OCI-LY1 (cell line): ENCODE measurements around the gene CANT1.

ENCODE experiments used
- H2AFZ ChIP-seq: fragments of 200-600 bp; sonication (generic), shearing (Covaris generic); 2 replicates; pipeline ENCODE4 v1.6.0; 2014; ENCODE audit warnings: antibody characterized with exemption, mild to moderate bottlenecking, low read length
- H3F3A ChIP-seq: fragments of 200-600 bp; sonication (generic), shearing (Covaris generic); 2 replicates; pipeline ENCODE4 v1.6.0; 2014; ENCODE audit warnings: mild to moderate bottlenecking, antibody characterized with exemption, low read length, moderate library complexity; ENCODE audit not compliant: insufficient read depth
- H3K27ac ChIP-seq: fragments of 200-600 bp; sonication (generic); 2 replicates; pipeline ENCODE4 v1.5.1; 2014; ENCODE audit warnings: low read length, mixed run types, mild to moderate bottlenecking, low read depth; ENCODE audit not compliant: poor library complexity, severe bottlenecking
- H3K27me3 ChIP-seq: fragments of 200-600 bp; sonication (generic); 2 replicates; pipeline ENCODE4 v1.6.0; 2014; ENCODE audit warnings: antibody characterized with exemption, mild to moderate bottlenecking, low read length, moderate library complexity; ENCODE audit not compliant: insufficient read depth
- H3K36me3 ChIP-seq: fragments of 200-600 bp; sonication (generic); 2 replicates; pipeline ENCODE4 v1.6.1; 2014; ENCODE audit warnings: mild to moderate bottlenecking, antibody characterized with exemption, low read length, moderate library complexity, mixed read lengths; ENCODE audit not compliant: insufficient read depth
- H3K4me1 ChIP-seq: fragments of 200-600 bp; sonication (generic); 2 replicates; pipeline ENCODE4 v1.5.1; 2014; ENCODE audit warnings: mild to moderate bottlenecking, low read length, moderate library complexity; ENCODE audit not compliant: insufficient read depth, severe bottlenecking
- H3K4me2 ChIP-seq: fragments of 200-600 bp; sonication (generic), shearing (Covaris generic); 2 replicates; pipeline ENCODE4 v1.6.1; 2014; ENCODE audit warnings: low read length
- H3K4me3 ChIP-seq: fragments of 200-600 bp; sonication (generic); 2 replicates; pipeline ENCODE4 v1.5.1; 2014; ENCODE audit warnings: low read length, low read depth, mild to moderate bottlenecking, mixed read lengths; ENCODE audit not compliant: poor library complexity, severe bottlenecking
- H3K79me2 ChIP-seq: fragments of 200-600 bp; shearing (Covaris generic); 2 replicates; pipeline ENCODE4 v1.6.1; 2016; ENCODE audit warnings: mixed run types, low read length, mixed read lengths; ENCODE audit not compliant: insufficient read depth
- H3K9ac ChIP-seq: fragments of 200-600 bp; sonication (generic), shearing (Covaris generic); 2 replicates; pipeline ENCODE4 v1.6.1; 2014; ENCODE audit warnings: mild to moderate bottlenecking, low read length, mixed read lengths
- H3K9me2 ChIP-seq: fragments of 200-600 bp; sonication (generic), shearing (Covaris generic); 2 replicates; pipeline ENCODE4 v1.6.1; 2014; ENCODE audit warnings: low read depth, mild to moderate bottlenecking, low read length, mixed read lengths
- H3K9me3 ChIP-seq: fragments of 200-600 bp; shearing (Covaris generic); 2 replicates; pipeline ENCODE4 v1.6.1; 2014; ENCODE audit warnings: low read length, mixed read lengths
- H4K20me1 ChIP-seq: fragments of 200-600 bp; sonication (generic), shearing (Covaris generic); 2 replicates; pipeline ENCODE4 v1.6.0; 2016; ENCODE audit warnings: mild to moderate bottlenecking, low read length; ENCODE audit not compliant: insufficient read depth
- EZH2 ChIP-seq: fragments of 200-600 bp; sonication (generic), shearing (Covaris generic); IDR thresholded peaks from 2 replicates; pipeline ENCODE4 v1.8.0; 2017; ENCODE audit warnings: borderline replicate concordance, mixed run types, mild to moderate bottlenecking, antibody characterized with exemption, low read length, moderate library complexity, mixed read lengths
- TF ChIP-seq, protein P1 (sequence below): fragments of 200-600 bp; sonication (generic), shearing (Covaris generic); IDR thresholded peaks from 2 replicates; pipeline ENCODE4 v1.5.1; 2017; ENCODE audit warnings: mild to moderate bottlenecking, antibody characterized with exemption, low read length, moderate library complexity, mixed read lengths

The CANT1 gene

DNA sequence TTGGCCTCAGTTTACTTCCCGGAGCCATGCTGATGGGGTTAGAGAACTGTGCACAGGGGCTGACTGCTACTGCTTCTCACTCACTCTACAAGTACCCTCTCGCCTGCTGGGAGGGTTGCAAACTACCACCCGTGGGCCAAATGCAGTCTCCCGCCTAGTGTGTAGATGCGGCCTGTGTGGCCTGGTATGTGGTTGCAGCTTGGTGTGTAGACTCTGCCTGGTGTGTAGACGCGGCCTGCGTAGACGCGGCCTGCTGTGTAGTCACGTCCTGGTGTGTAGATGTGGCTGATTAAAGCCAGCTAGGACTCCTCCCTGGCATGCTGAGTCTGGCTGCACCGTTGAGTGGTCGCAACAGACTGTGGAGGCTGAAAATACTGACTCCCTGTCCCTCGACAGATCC is 7.3 kb downstream of the CANT1 start:
- H3K4me1 ChIP-seq = no peaks in the 10 kb centered on the region
- H3K4me3 ChIP-seq = no peak overlapping the region
- H3K27ac ChIP-seq = no peak overlapping the region
- H3K36me3 ChIP-seq = peaks cover 10% of the 10 kb centered on the region
- H2AFZ ChIP-seq = no peak overlapping the region
- TF ChIP-seq, protein P1, sequence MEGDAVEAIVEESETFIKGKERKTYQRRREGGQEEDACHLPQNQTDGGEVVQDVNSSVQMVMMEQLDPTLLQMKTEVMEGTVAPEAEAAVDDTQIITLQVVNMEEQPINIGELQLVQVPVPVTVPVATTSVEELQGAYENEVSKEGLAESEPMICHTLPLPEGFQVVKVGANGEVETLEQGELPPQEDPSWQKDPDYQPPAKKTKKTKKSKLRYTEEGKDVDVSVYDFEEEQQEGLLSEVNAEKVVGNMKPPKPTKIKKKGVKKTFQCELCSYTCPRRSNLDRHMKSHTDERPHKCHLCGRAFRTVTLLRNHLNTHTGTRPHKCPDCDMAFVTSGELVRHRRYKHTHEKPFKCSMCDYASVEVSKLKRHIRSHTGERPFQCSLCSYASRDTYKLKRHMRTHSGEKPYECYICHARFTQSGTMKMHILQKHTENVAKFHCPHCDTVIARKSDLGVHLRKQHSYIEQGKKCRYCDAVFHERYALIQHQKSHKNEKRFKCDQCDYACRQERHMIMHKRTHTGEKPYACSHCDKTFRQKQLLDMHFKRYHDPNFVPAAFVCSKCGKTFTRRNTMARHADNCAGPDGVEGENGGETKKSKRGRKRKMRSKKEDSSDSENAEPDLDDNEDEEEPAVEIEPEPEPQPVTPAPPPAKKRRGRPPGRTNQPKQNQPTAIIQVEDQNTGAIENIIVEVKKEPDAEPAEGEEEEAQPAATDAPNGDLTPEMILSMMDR = no peak
- TF ChIP-seq EZH2 = no peak
- no peaks in the 10 kb centered on the region for H4K20me1 ChIP-seq
- no peak overlapping the region for H3K9ac ChIP-seq
- no peaks in the 10 kb centered on the region for H3K9me2 ChIP-seq
- no peaks in the 10 kb centered on the region for H3F3A ChIP-seq
- H3K27me3 ChIP-seq = no peaks in the 10 kb centered on the region
- no peaks in the 10 kb centered on the region for H3K9me3 ChIP-seq
- no peaks in the 10 kb centered on the region for H3K79me2 ChIP-seq
- no peak overlapping the region for H3K4me2 ChIP-seq

DNA sequence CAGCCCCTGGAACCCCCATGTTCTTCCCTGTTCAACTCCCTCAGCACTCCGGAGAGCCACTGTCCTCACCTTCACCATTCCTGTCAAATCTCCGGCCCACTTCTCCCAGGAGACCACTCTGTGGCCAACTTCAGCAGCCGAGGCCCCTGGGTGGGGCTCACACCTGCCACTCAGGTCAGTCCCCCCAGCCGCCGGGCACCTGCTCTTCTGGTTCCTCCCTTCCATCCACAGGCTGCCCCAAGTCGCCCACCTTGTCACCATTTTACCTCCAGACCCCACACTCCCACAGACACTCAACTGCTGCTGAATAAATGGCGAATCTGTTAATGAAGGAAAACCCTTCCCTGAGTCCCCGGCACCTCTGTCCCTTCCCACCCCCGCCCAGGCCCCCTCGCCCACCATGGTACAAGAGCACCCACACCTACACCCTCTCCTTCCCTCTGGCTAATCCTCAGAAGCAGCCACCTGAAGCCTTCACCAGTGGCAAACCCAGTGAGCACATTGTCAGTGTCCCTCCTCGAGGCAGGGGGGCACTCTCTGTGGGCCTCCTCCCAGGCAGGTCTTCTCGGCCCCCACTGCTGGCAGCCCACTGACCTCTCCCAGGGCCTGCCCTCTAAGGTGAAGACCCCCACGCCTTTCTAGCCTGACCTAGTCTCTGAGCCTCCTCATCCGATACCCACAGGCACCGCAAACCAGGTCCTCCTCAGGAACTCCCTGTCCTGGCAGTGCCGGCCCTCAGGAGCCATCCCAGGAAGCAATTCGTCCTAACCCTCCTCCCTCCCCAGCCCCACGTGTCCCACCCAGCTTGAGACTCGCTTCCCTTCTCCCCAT is 8.2 kb downstream of the CANT1 start:
- no peaks in the 10 kb centered on the region for H3K27me3 ChIP-seq
- H3K36me3 ChIP-seq = peaks cover 17% of the 10 kb centered on the region
- no peak overlapping the region for H2AFZ ChIP-seq
- H3K9me2 ChIP-seq = no peaks in the 10 kb centered on the region
- H3K27ac ChIP-seq = no peak overlapping the region
- no peaks in the 10 kb centered on the region for H3K4me1 ChIP-seq
- no peaks in the 10 kb centered on the region for H3F3A ChIP-seq
- no peak overlapping the region for H3K4me3 ChIP-seq
- H3K9ac ChIP-seq = no peak overlapping the region
- H4K20me1 ChIP-seq = no peaks in the 10 kb centered on the region
- no peak overlapping the region for H3K4me2 ChIP-seq
- no peaks in the 10 kb centered on the region for H3K9me3 ChIP-seq
- TF ChIP-seq, protein P1 = no peak
- H3K79me2 ChIP-seq = no peaks in the 10 kb centered on the region

DNA sequence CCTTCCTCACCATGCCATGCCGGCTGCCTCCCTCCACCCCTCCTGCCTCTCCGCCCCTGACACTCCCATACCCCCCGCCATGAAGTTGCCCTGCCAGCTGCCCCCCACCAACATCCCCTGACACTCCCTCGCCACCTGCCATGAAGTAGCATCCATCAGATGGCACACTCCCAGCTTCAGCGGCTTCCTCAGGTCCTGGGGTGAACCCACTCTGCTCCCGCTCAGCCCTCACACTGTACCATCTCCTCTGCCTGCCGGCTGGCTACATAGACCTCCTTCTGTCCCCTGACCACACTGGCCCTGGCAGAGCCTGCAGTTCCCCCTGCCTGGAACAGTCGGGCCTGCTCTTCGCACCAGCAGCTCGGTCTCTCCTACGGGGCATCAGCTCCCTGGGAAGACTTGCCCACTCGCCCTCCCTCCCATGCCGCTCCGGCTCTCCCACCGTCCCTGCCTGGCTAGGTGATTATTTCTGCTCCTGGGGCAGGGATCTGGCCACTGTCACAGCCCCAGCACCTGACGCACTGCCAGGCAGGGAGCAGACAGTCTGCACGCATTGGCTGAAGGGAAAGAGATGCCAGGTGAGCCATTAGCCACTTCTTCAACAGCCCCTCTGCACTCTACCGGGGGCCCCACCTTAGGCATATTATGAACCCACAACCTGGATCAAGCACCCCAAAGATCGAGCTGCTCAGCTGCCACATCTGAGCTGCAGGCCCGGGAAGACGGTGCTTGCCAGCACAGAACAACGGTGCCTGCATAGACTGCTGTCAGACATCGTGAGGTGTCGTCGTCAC is 9.0 kb downstream of the CANT1 start:
- Histone ChIP-seq H4K20me1 (no peaks in the 10 kb centered on the region), H3K27me3 (no peaks in the 10 kb centered on the region), H3K4me2 (no peak overlapping the region), H2AFZ (no peak overlapping the region), H3K79me2 (no peaks in the 10 kb centered on the region), H3K36me3 (peaks cover 24% of the 10 kb centered on the region), H3K9ac (no peak overlapping the region), H3K4me3 (no peak overlapping the region), H3K27ac (no peak overlapping the region), H3K4me1 (no peaks in the 10 kb centered on the region), H3F3A (no peaks in the 10 kb centered on the region), H3K9me3 (no peaks in the 10 kb centered on the region), H3K9me2 (no peaks in the 10 kb centered on the region)
- no peak for TF ChIP-seq EZH2
- TF ChIP-seq, protein P1 = no peak
